SU-DHL-6 (cell line): ENCODE results near the gene CENPU.

ENCODE experiments used
- H2AFZ ChIP-seq: fragments of 200-600 bp; sonication (generic); 2 replicates; pipeline ENCODE4 v1.6.1; 2014; ENCODE audit warnings: low read depth, mild to moderate bottlenecking, moderate library complexity, mixed read lengths, antibody characterized with exemption, low read length; ENCODE audit not compliant: severe bottlenecking
- H3F3A ChIP-seq: fragments of 200-600 bp; shearing (Covaris generic); 2 replicates; pipeline ENCODE4 v1.6.0; 2016; ENCODE audit warnings: antibody characterized with exemption, mild to moderate bottlenecking; ENCODE audit not compliant: insufficient read depth
- H3K27ac ChIP-seq: fragments of 200-600 bp; sonication (generic); 2 replicates; pipeline ENCODE4 v1.5.1; 2016; ENCODE audit warnings: low read depth, mild to moderate bottlenecking, low read length, moderate library complexity, mixed read lengths
- H3K27me3 ChIP-seq: fragments of 200-600 bp; sonication (generic), shearing (Covaris generic); 2 replicates; pipeline ENCODE4 v1.6.0; 2014; ENCODE audit warnings: mild to moderate bottlenecking, low read length
- H3K36me3 ChIP-seq: fragments of 200-600 bp; sonication (generic); 2 replicates; pipeline ENCODE4 v1.6.1; 2014; ENCODE audit warnings: mild to moderate bottlenecking, low read length, mixed read lengths
- H3K4me2 ChIP-seq: fragments of 300-600, 200-600 bp; shearing (Covaris generic), sonication (generic); 2 replicates; pipeline ENCODE4 v1.6.0; 2014; ENCODE audit warnings: low read length, low read depth, mild to moderate bottlenecking; ENCODE audit not compliant: poor library complexity, severe bottlenecking
- H3K4me3 ChIP-seq: fragments of 200-600 bp; sonication (generic); 2 replicates; pipeline ENCODE4 v1.5.1; 2014; ENCODE audit warnings: antibody characterized with exemption, low read length, mild to moderate bottlenecking, mixed read lengths; ENCODE audit not compliant: insufficient read depth, poor library complexity, severe bottlenecking
- H3K79me2 ChIP-seq: fragments of 200-600 bp; sonication (generic); 2 replicates; pipeline ENCODE4 v1.6.1; 2014; ENCODE audit warnings: mild to moderate bottlenecking, low read length, moderate library complexity; ENCODE audit not compliant: insufficient read depth
- H3K9ac ChIP-seq: fragments of 200-600 bp; sonication (generic); 2 replicates; pipeline ENCODE4 v1.7.0; 2014; ENCODE audit warnings: mild to moderate bottlenecking, low read length
- H3K9me2 ChIP-seq: fragments of 200-600 bp; sonication (generic); replicated peaks from 2 replicates; pipeline ENCODE4 v1.6.1; 2014; ENCODE audit warnings: low read length; ENCODE audit not compliant: insufficient read depth
- H3K9me3 ChIP-seq: fragments of 200-600 bp; sonication (generic); 2 replicates; pipeline ENCODE4 v1.6.1; 2014; ENCODE audit warnings: low read length, mixed read lengths; ENCODE audit not compliant: insufficient read depth
- H4K20me1 ChIP-seq: fragments of 200-600 bp; sonication (generic); 2 replicates; pipeline ENCODE4 v1.6.1; 2014; ENCODE audit warnings: low read depth, mild to moderate bottlenecking, antibody characterized with exemption, low read length, moderate library complexity, mixed read lengths
- CTCF ChIP-seq: fragments of 200-600 bp; sonication (generic); IDR thresholded peaks from one replicate; pipeline ENCODE4 v1.5.1; 2017; ENCODE audit warnings: antibody characterized with exemption, mild to moderate bottlenecking, low read length, moderate library complexity; ENCODE audit not compliant: insufficient read depth, poor library complexity, severe bottlenecking
- EZH2phosphoT487 ChIP-seq: fragments of 200-600 bp; sonication (generic), shearing (Covaris generic); conservative IDR thresholded peaks from 2 replicates; pipeline ENCODE4 v1.6.1; 2018; ENCODE audit warnings: mild to moderate bottlenecking, antibody characterized with exemption, low read length, moderate library complexity, mixed read lengths

CENPU gene

GRCh38 chr4:184668511-184669114 is 65.3 kb downstream of the CENPU start:
- H3K27ac ChIP-seq: no peak overlapping the region

GRCh38 chr4:184668096-184668495 is 65.8 kb downstream of the CENPU start:
- TF ChIP-seq CTCF: no peak
- TF ChIP-seq EZH2phosphoT487: no peak
- Histone ChIP-seq H3K9me3 (no peaks in the 10 kb centered on the region), H3K79me2 (no peaks in the 10 kb centered on the region), H3K4me3 (no peak overlapping the region), H3K36me3 (no peaks in the 10 kb centered on the region), H3K27ac (no peak overlapping the region), H3K9me2 (no peaks in the 10 kb centered on the region), H3K9ac (no peak overlapping the region), H2AFZ (no peak overlapping the region), H3F3A (no peaks in the 10 kb centered on the region), H4K20me1 (no peaks in the 10 kb centered on the region), H3K4me2 (no peak overlapping the region), H3K27me3 (no peaks in the 10 kb centered on the region)

More at GRCh38 chr4:184668511-184669114, 65.3 kb downstream of the CENPU start:
- Histone ChIP-seq H3F3A (no peaks in the 10 kb centered on the region), H3K9me2 (no peaks in the 10 kb centered on the region), H4K20me1 (no peaks in the 10 kb centered on the region), H3K9ac (no peak overlapping the region), H3K4me3 (no peak overlapping the region), H3K79me2 (no peaks in the 10 kb centered on the region), H3K9me3 (no peaks in the 10 kb centered on the region), H3K36me3 (no peaks in the 10 kb centered on the region), H2AFZ (no peak overlapping the region), H3K4me2 (no peak overlapping the region), H3K27me3 (no peaks in the 10 kb centered on the region)
- TF ChIP-seq CTCF (no peak), EZH2phosphoT487 (no peak)

- Histone ChIP-seq H4K20me1 (no peaks in the 10 kb centered on the region), H3F3A (0 out of 2 replicates have a peak, but pooled peaks cover 5% of the 10 kb centered on the region), H3K36me3 (no peaks in the 10 kb centered on the region), H3K4me2 (no peak overlapping the region), H3K27me3 (no peaks in the 10 kb centered on the region), H2AFZ (no peak overlapping the region), H3K9me2 (no peaks in the 10 kb centered on the region), H3K9ac (no peak overlapping the region), H3K9me3 (no peaks in the 10 kb centered on the region), H3K27ac (no peak overlapping the region), H3K4me3 (no peak overlapping the region), H3K79me2 (no peaks in the 10 kb centered on the region)
- TF ChIP-seq EZH2phosphoT487: no peak
- no peak for TF ChIP-seq CTCF
Measured at GRCh38 chr4:184666670-184667069, 67.2 kb downstream of the CENPU start.
